IPS-18c (cell line): ENCODE results near the gene CIRBP.
A peak's percentile ranks its signal among the peaks of the same experiment; 100 is the strongest.
"Not testable (repeated sequence)": the region's sequence is repeated elsewhere in the genome, so short reads cannot be mapped to it uniquely, and the experiment has no call there.

Experiments used
- H3K4me3 ChIP-seq: 2 replicates; pipeline ENCODE4 v1.7.0; 2013; ENCODE audit warnings: low read depth, mild to moderate bottlenecking, low read length, moderate library complexity; ENCODE audit not compliant: insufficient read depth
- H3K9me3 ChIP-seq: one replicate; pipeline ENCODE4 v1.6.1; 2013; ENCODE audit warnings: mild to moderate bottlenecking, low read length, moderate library complexity; ENCODE audit not compliant: control insufficient read depth, insufficient read depth

CIRBP gene

DNA sequence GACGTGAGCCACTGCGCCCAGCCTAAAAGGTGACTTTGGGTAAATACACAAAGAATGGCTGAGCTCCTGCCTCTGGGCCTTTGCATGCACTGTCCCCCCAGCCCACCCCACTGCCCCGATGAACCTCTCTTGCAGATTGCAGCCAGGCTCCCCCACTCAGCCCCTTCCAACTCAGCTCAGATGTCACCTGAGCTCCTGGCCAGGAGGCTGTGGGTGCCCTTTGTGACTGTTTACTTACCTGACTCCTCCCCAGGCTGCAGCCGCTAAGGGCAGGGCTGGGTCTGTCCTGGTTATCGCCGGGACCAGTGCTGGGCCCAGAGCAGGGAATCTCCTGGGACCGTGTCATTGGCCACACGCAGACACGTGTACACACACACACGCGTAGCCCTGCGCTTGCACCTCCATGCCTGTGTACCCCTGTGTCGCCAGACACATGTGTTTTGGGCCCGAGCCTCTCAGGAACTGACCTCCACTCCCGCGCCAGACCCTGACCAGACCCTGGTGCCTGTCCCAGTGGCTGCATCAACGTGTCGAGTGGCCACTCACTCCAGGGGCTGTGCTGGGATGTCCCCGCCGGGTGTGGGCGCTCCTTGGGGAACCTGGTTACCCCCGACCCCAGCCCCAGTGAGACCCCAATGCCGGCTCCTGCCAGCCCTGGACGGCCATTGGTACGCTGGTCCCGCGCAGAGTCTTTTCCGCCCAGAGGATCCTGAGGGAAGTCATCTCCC, 35.2 kb downstream of the CIRBP start:
- H3K9me3 ChIP-seq, result no peaks in the 10 kb centered on the region
- H3K4me3 ChIP-seq, result no peak overlapping the region

GRCh38 chr19:1305354-1305753, 36.2 kb downstream of the CIRBP start:
- H3K4me3 ChIP-seq, H3K9me3 ChIP-seq: not testable (repeated sequence)

DNA sequence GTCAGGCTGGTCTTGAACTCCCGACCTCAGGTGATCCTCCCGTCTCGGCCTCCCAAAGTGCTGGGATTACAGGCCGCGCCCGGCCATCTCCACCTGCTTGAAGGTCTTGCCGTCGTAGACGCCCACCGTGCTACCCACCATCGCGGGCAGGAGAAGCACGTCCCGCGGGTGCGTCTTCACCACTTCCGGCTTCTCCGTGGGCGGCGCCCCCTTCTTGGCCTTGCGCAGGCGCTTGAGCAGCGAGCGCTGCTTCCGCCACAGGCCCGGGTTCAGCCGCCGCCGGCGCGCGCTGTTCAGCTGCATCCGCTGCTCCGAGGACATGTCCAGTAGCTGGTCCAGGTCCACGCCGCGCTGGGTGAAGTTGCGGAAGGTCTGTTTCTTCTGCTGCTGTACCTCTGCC, 38.2 kb downstream of the CIRBP start:
- Histone ChIP-seq H3K9me3 (no peaks in the 10 kb centered on the region), H3K4me3 (no peak overlapping the region)

DNA sequence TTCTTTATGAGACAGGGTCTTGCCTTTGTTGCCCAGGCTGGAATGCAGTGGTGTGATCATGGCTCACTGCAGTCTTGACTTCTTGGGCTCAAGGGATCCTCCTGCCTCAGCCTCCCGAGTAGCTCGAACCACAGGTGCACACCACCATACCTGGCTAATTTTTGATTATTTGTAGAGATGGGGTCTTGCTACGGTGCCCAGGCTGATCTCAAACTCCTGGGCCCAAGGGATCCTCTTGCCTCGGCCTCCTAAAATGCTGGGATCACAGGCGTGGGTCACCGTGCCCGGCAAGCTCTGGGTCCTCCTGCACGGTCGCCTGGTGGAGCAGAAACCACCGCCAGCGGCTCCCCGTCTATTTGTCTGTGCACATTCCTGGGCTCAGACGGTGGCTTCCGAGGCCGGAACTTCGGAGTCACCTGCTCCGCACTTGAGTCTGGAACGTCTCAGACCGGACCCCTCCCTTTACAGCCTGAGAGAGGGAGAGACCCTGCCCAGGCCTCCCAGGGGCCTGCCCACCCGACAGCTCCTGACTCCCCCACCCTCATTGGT, 38.7 kb downstream of the CIRBP start:
- H3K4me3 ChIP-seq, result no peak overlapping the region
- H3K9me3 ChIP-seq, result no peaks in the 10 kb centered on the region

DNA sequence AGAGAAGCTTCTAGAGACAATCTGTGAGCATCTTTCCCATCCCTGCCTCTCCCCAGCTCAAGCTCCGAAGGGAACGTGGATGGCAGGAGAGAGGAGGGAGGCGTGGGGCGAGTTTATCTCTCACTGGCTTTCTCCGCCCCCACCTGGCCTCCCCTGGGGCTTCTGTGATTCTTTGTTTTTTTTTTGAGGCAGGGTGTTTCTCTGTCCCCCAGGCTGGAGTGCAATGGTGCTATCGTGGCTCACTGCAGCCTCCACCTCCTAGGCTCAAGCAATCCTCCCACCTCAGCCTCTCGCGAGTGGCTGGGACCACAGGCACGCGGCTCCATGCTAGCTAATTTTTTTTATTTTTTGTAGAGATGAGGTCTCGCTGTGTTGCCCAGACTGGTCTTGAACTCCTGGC, 39.6 kb downstream of the CIRBP start:
- H3K4me3 ChIP-seq, result no peak overlapping the region
- H3K9me3 ChIP-seq, result no peaks in the 10 kb centered on the region

- Histone ChIP-seq H3K4me3 (no peak overlapping the region), H3K9me3 (no peaks in the 10 kb centered on the region)
Measured at GRCh38 chr19:1309977-1310852, 41.1 kb downstream of the CIRBP start.

DNA sequence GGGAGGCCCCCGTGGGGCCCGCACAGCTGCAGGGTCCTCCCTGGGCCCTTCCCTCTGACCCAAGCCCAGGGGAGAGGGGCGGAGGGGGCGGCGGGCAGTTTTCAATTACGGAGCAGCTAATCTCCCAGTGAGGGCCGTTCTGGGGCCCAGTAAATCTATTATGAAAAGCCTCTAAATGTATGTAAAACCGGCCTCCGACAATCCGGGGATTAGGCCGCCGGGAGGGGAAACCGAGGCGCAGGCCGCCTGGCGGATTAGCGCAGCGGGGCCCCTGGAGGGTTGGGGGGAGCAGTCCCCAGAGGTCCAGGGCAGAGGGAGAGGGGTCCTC, 41.7 kb downstream of the CIRBP start:
- Histone ChIP-seq H3K4me3 (no peak overlapping the region), H3K9me3 (no peaks in the 10 kb centered on the region)

- no peaks in the 10 kb centered on the region for H3K9me3 ChIP-seq
- H3K4me3 ChIP-seq, result no peak overlapping the region
Measured at GRCh38 chr19:1311543-1312091, 42.5 kb downstream of the CIRBP start.

- Histone ChIP-seq H3K9me3 (no peaks in the 10 kb centered on the region), H3K4me3 (no peak overlapping the region)
Measured at GRCh38 chr19:1312767-1313694, 43.9 kb downstream of the CIRBP start.

- no peak overlapping the region for H3K4me3 ChIP-seq
- H3K9me3 ChIP-seq, result no peaks in the 10 kb centered on the region
Measured at GRCh38 chr19:1313695-1314613, 44.8 kb downstream of the CIRBP start.

DNA sequence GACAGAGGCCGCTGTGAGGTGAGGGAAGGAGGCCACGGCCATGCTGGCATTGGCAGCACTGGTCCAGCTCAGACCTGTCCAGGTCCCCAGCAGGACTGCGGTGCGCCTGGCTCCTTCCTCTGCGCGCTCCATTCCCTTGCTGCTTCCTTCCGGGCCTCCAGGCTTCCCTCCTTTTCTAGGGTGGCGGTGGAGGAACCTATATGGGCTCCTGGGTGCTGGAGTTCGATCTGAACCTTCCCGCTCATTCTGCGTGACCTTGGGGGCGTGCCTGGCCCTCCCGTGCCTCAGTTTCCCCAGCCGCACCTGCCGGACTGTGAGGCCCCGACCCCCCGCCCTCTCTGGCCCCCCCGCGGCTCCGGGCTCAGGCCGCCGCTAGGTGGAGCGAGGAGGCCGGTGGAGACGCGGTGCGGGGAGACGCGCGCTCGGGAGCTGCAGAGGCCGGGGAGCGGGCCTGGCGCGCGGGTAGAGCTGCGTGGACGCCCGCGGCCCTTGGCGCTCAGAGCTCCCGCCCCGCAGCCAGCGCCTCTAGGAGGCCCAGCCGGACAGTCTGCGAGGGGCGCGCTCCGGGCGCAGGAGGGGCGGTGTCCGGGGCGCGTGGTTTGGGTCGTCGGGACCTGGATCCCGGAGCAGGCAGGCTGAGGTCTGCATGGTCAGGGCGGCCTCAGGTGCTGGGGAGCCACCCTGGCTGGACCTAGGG, 46.5 kb downstream of the CIRBP start:
- peak overlapping the region; percentile 41 for H3K4me3 ChIP-seq

DNA sequence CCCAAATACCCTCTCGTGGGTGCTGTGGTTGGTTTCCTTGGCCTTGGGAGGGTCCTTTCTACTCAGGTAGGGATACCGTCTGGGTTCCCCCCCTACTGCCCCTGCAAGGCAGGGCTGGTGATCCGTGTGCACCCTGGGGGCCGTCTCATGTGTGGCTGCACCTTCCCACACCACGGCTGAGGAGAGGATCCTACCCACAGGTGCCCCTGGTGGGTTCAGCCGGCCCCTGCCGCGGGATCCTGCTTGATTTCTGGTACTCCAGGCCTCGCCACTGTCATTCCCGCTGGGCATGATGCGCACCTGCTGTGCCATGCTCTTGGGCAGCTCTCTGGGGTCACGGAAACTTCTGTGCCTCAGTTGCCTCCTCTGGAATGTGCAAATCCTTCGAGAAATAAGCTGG, 47.3 kb downstream of the CIRBP start:
- H3K4me3 ChIP-seq, result no peak overlapping the region

More for the DNA sequence above, 46.5 kb downstream of the CIRBP start:
- no peaks in the 10 kb centered on the region for H3K9me3 ChIP-seq

DNA sequence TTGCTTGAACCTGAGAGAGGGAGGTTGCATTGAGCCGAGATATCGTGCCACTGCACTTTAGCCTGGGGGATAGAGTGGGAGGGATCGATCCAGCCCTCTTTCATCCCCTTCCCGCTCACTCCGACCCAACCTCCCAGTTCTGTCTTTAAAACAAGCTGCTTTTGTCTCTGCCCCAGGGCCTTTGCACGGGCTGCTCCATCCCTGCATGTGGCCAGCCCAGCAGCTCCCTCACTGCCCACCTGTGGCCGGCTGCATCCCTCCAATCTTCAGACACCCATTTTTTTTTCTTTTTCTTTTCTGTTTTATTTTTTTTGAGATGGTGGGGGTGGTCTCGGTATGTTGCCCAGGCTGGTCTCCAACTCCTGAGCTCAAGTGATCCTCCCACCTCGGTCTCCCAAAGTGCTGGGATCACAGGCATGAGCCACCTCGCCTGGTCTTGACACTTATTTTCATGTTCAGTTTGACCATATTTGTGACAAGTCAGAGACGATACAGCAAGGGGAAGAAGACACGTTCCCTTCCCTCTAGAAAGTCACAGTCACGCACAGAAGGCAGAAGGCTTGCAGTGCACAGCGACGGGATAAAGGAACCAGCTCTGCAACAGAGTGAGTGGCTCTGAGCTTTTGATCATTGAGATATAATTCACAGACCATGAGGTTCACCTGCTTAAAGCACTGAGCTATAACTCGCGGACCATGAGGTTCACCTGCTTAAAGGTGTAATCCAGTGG, 48.3 kb downstream of the CIRBP start:
- no peaks in the 10 kb centered on the region for H3K9me3 ChIP-seq
- H3K4me3 ChIP-seq, result no peak overlapping the region

More for the DNA sequence above, 47.3 kb downstream of the CIRBP start:
- no peaks in the 10 kb centered on the region for H3K9me3 ChIP-seq

DNA sequence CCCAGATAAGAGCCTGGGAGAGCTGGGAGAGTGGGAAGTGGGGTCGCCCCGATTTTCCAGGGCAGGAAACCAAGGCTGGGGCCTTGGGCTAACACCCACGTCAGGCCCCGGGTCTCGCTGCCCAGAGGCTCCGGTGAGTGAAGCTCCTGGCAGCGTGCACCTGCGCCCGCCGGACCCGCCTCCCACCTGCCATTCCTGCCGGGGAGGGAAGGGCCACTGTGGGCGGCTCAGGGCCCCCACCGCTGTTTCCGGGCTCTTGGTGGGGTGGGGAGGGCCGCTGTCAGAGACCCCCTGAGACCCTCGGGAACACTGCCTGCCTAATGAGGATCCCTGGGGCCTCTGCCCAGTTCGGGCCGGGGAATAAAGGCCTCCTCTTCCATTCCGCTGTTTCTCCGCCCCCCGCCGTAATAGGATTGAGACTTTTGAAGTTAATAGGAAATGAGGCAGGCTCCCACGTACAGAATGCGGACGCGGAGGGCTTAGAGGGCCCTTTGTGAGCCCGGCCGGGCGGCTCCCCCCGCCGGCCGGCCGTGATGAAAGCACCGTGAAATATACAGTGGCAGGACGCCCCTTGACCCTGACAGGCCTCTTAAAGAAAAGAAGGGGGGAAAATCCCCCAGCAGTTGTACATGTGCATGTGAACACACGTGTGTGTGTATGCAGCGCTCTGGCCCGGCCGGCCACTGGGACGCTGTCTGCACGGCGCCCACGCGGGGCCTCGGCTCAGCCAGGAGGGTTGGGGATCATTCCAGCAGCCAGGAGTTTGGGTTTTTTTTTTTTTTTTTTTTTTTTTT, 49.7 kb downstream of the CIRBP start:
- Histone ChIP-seq H3K9me3 (no peaks in the 10 kb centered on the region), H3K4me3 (no peak overlapping the region)
